Lung (tissue), 12 donors: Measurements from ENCODE around the gene SDHAF4. TPM values are rescaled to one million over a fixed set of nuclear protein-coding genes. Genes with fewer than 3 reads are reported as not detected.

Experiments used
- ATAC-seq: fragments of 200-7000 bp; cut with Tn5 transposase; one replicate; pipeline ENCODE4 v1.9.1; 2020; ENCODE audit warnings: moderate number of reproducible peaks; ENCODE audit not compliant: insufficient read depth, low FRiP score
- DNase-seq, 3 donors: peaks; one replicate each; pipeline ENCODE4 v3.0.0-alpha.2; 2013 to 2017
- H3K27ac ChIP-seq, 2 donors: one replicate each; pipeline ENCODE4 v1.5.1; 2013; ENCODE audit warnings: mild to moderate bottlenecking in 2 of 2, moderate library complexity in 2 of 2, control low read depth in 1 of 2, inconsistent platforms in 1 of 2, low read depth in 1 of 2, low read length in 1 of 2
- H3K27me3 ChIP-seq, 3 donors: one replicate each; pipeline ENCODE4 v1.5.1; 2013; ENCODE audit warnings: low read length in 2 of 3; ENCODE audit not compliant: control insufficient read depth in 3 of 3, insufficient read depth in 3 of 3
- H3K36me3 ChIP-seq, 4 donors: one replicate each; pipeline ENCODE4 v1.5.1; 2013; ENCODE audit warnings: low read length in 4 of 4, mild to moderate bottlenecking in 1 of 4, moderate library complexity in 1 of 4; ENCODE audit not compliant: control insufficient read depth in 4 of 4, insufficient read depth in 4 of 4
- H3K4me1 ChIP-seq, 5 donors: one replicate each; pipeline ENCODE4 v1.5.1; 2013; ENCODE audit warnings: low read length in 5 of 5, mild to moderate bottlenecking in 2 of 5, moderate library complexity in 1 of 5; ENCODE audit not compliant: control insufficient read depth in 5 of 5, insufficient read depth in 5 of 5
- H3K4me3 ChIP-seq: one replicate; pipeline ENCODE4 v1.5.1; 2013; ENCODE audit warnings: mild to moderate bottlenecking, control low read depth, moderate library complexity
- H3K9ac ChIP-seq, 2 donors: one replicate each; pipeline ENCODE4 v1.5.1; 2013; ENCODE audit warnings: low read length in 2 of 2, control low read depth in 1 of 2; ENCODE audit not compliant: insufficient read depth in 1 of 2
- H3K9me3 ChIP-seq, 4 donors: one replicate each; pipeline ENCODE4 v1.5.1; 2013; ENCODE audit warnings: low read length in 3 of 4, mild to moderate bottlenecking in 1 of 4, moderate library complexity in 1 of 4; ENCODE audit not compliant: control insufficient read depth in 4 of 4, insufficient read depth in 3 of 4
- CTCF ChIP-seq: IDR thresholded peaks from 2 replicates; pipeline ENCODE4 v1.5.1; 2012; ENCODE audit warnings: mild to moderate bottlenecking; ENCODE audit errors: control extremely low read depth, extremely low read depth
- WGBS, 2 donors: extraction: QIAGEN DNeasy Blood & Tissue Kit; methylation state at CpG; one replicate each; pipeline ENCODE4 v1.1.7; 2013; 5-methylcytosine and 5-hydroxymethylcytosine counted together
- polyA plus RNA-seq, 2 donors: library from polyadenylated mRNA; stranded (reverse); fragments of 200-250 nt; gene quantifications; one replicate each; pipeline ENCODE4 v1.2.1, GENCODE V29; 2013
- total RNA-seq, 2 donors: library from RNA; depleted of rRNA in 1 of 2; stranded (reverse); fragments of >200 nt in 1 of 2; gene quantifications; one replicate each; pipeline ENCODE4 v1.2.1, GENCODE V29; 2014 to 2021
- donor health status: control.
- donor health status: control.
- donor health status: Bipolar disorder and iron deficiency.
- donor health status: healthy.
- donor health status: DM: yes; HTN: yes; CAD: no.

Gene SDHAF4
- total and polyA plus RNA-seq, 4 donors = 5.2 to 21.8 (median 12.6) TPM

- DNase-seq (no peak), ATAC-seq (no peak)
- no peaks in the 10 kb centered on the region for H3K4me1 ChIP-seq
- H3K9me3 ChIP-seq = no peaks in the 10 kb centered on the region
- WGBS, 2 donors = 75 to 78% methylated on average over 5 of the region's 5 CpGs
- H3K36me3 ChIP-seq = peaks cover 0 to 8% (median 3%) of the 10 kb centered on the region in 4 donors
- H3K27ac ChIP-seq = no peak overlapping the region
- H3K27me3 ChIP-seq = no peaks in the 10 kb centered on the region
- no peak for TF ChIP-seq CTCF
- no peak overlapping the region for H3K4me3 ChIP-seq
- no peak overlapping the region for H3K9ac ChIP-seq
Measured at GRCh38 chr6:70592391-70593117, 25.8 kb downstream of the SDHAF4 start.

DNA sequence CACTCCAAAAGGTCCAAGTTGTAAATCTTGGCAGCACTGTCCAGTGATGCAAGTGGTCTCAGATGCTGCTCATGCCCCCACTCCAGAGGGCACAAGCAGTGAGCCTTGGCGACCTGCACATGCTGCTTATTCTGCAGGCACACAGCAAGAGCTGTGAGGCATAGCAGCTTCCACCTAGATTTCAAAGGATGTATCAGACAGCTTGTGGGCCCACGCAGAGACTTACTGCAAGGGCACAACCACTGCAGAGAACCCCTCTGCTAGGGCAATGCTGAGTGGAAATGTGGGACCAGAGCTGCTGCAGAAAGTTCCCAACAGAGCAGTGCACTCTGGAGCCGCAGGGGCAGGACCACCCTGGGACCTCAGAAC lies 26.4 kb downstream of the SDHAF4 start:
- H3K4me1 ChIP-seq = no peaks in the 10 kb centered on the region

GRCh38 chr6:70599187-70599586 lies 32.5 kb downstream of the SDHAF4 start:
- H3K4me1 ChIP-seq = no peaks in the 10 kb centered on the region
- TF ChIP-seq CTCF = no peak
- ATAC-seq = no peak
- no peak overlapping the region for H3K4me3 ChIP-seq
- WGBS, 2 donors = 68 to 74% methylated on average over 4 of the region's 4 CpGs
- H3K9me3 ChIP-seq = peaks cover 0 to 6% (median 0%) of the 10 kb centered on the region in 4 donors
- no peaks in the 10 kb centered on the region for H3K27me3 ChIP-seq
- H3K9ac ChIP-seq = no peak overlapping the region
- no peak for DNase-seq
- no peak overlapping the region for H3K27ac ChIP-seq
- peaks cover 0 to 1% (median 0%) of the 10 kb centered on the region in 4 donors for H3K36me3 ChIP-seq

More for the DNA sequence above, 26.4 kb downstream of the SDHAF4 start:
- no peak overlapping the region for H3K4me3 ChIP-seq
- no peak for ATAC-seq
- no peak overlapping the region for H3K27ac ChIP-seq
- peaks cover 0 to 8% (median 3%) of the 10 kb centered on the region in 4 donors for H3K36me3 ChIP-seq
- no peak for TF ChIP-seq CTCF
- DNase-seq = no peak
- 96 to 100% methylated on average over 3 of the region's 3 CpGs for WGBS, 2 donors
- no peak overlapping the region for H3K9ac ChIP-seq
- no peaks in the 10 kb centered on the region for H3K27me3 ChIP-seq
- H3K9me3 ChIP-seq = no peaks in the 10 kb centered on the region

DNA sequence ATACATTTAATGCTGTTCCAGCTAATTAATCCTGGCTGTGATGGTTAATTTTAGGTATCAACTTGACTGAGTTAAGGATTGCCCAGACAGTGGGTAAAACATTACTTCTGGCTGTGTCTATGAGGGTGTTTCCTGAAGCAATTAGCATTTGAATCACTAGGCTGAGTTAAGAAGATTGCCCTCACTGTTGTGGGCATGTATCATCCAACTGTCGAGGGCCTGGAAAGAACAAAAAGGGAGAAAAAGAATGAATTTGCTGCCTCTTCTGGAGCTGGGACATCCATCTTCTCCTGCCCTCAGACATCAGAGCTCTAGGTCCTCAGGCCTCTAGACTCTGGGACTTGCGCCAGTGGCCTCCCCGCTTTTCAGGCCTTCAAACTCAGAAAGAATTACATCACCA lies 34.3 kb downstream of the SDHAF4 start:
- TF ChIP-seq CTCF = no peak
- Histone ChIP-seq H3K36me3 (peaks cover 0 to 1% (median 0%) of the 10 kb centered on the region in 4 donors), H3K27ac (no peak overlapping the region), H3K4me3 (no peak overlapping the region), H3K9me3 (peaks cover 0 to 10% (median 0%) of the 10 kb centered on the region in 4 donors), H3K27me3 (no peaks in the 10 kb centered on the region), H3K4me1 (no peaks in the 10 kb centered on the region), H3K9ac (no peak overlapping the region)
- DNase-seq = no peak
- no peak for ATAC-seq
- 63 to 71% methylated on average over 3 of the region's 3 CpGs for WGBS, 2 donors
